Right lobe of liver (tissue), 6 donors: ENCODE results near the gene CDC37. TPM values are rescaled to one million over a fixed set of nuclear protein-coding genes. Genes with fewer than 3 reads are reported as not detected.

Experiments
- ATAC-seq, 4 donors: fragments of 200-7000 bp; cut with Tn5 transposase; one replicate each; pipeline ENCODE4 v1.9.1; 2020; ENCODE audit warnings: mild to moderate bottlenecking in 4 of 4, moderate library complexity in 4 of 4
- DNase-seq, 3 donors: peaks; one replicate each; pipeline ENCODE4 v3.0.0-alpha.2; 2020
- H3K27ac ChIP-seq, 3 donors: fragments of 200-600 bp; one replicate each; pipeline ENCODE4 v1.8.0; 2022
- H3K27me3 ChIP-seq, 2 donors: fragments of 200-600 bp; one replicate each; pipeline ENCODE4 v1.8.0; 2022
- H3K36me3 ChIP-seq, 4 donors: fragments of 200-600 bp; sonication (generic) in 1 of 4; one replicate each; pipeline versions ENCODE4 v1.5.1 to v1.8.0; 2017 to 2022; ENCODE audit warnings: control low read depth in 1 of 4
- H3K4me1 ChIP-seq, 4 donors: fragments of 200-600 bp; sonication (generic) in 1 of 4; one replicate each; pipeline versions ENCODE4 v1.5.1 to v1.8.0; 2017 to 2022; ENCODE audit warnings: control low read depth in 1 of 4
- H3K4me3 ChIP-seq, 3 donors: fragments of 200-600 bp; one replicate each; pipeline ENCODE4 v1.8.0; 2022
- H3K9me3 ChIP-seq, 4 donors: fragments of 200-600 bp; sonication (generic) in 1 of 4; one replicate each; pipeline versions ENCODE4 v1.5.1 to v1.8.0; 2017 to 2022; ENCODE audit warnings: control low read depth in 1 of 4
- POLR2A ChIP-seq: fragments of 450-650 bp; IDR thresholded peaks from one replicate; pipeline ENCODE4 v1.6.1; 2017; ENCODE audit warnings: antibody characterized with exemption, mild to moderate bottlenecking
- WGBS: methylation state at CpG from one replicate; pipeline ENCODE4 v1.1.6; 2018; ENCODE audit warnings: low coverage, low lambda C conversion rate; ENCODE audit not compliant: insufficient coverage; ENCODE audit errors: missing lambda C conversion rate; 5-methylcytosine and 5-hydroxymethylcytosine counted together
- intact Hi-C, 2 donors: fragments of 100-400 bp; cut with DNase I; formaldehyde crosslinking; loops; one replicate each; pipeline versions ENCODE4 v1.11.2 to v1.14.1; 2022
- long read RNA-seq: library from polyadenylated mRNA; unstranded; transcript quantifications from one replicate; pipeline ENCODE4 v2.0.0, GENCODE V29; 2019
- total RNA-seq, 6 experiments: library from RNA; depleted of rRNA in 2 of 6; stranded (reverse); fragments of >200 nt in 2 of 6; fragmentation: NEBNext Ultra II Directional in 3 of 6; extraction: Animal tissue kit (Norgen Biotek cat#: 25700) in 3 of 6; gene quantifications; one replicate each; pipeline versions ENCODE4 v1.1.0 to v1.2.4, GENCODE V29; 2016 to 2023
- TF ChIP-seq, protein P1 (sequence below), 4 donors: fragments of 200-600 bp in 3 of 4; fragments of 450-650 bp in 1 of 4; IDR thresholded peaks; one replicate each; pipeline versions ENCODE4 v1.5.1 to v1.8.0; 2016 to 2022; ENCODE audit warnings: antibody characterized with exemption in 4 of 4, mild to moderate bottlenecking in 2 of 4
- donor health status: DM: no; HTN: yes; CAD: no.
- donor health status: DM: no; HTN: no; CAD: no.
- donor health status: DM: no; HTN: no; CAD: no.
- donor health status: DM: no; HTN: yes; CAD: no.
- donor health status: DM: no; HTN: yes; CAD: no.

Gene CDC37
- total RNA-seq, result 10 to 100 TPM; 39.6 to 74.9 (median 50.1) TPM
- long read RNA-seq, transcript CDC37-201 (8 exons, 1,608 nt), result major isoform, 14 of 21 reads
- long read RNA-seq, partial matches to known transcripts, result 3 of 21 reads
- long read RNA-seq, other reads (novel, unspliced or antisense), result 0 of 21 reads

GRCh38 chr19:10403137-10404021 is at the start of gene CDC37:
Gene CDC37, minus strand, starts transcription at chr19:10403542. Its CDS starts 63 bp downstream, at chr19:10403479.
- peaks cover 0 to 22% (median 7%) of the 10 kb centered on the region in 4 donors for H3K4me1 ChIP-seq
- no peaks in the 10 kb centered on the region for H3K9me3 ChIP-seq
- H3K36me3 ChIP-seq, result no peaks in the 10 kb centered on the region
- peak within 1 kb of the TSS; percentile 56 to 91 (median 91) for H3K4me3 ChIP-seq
- TF ChIP-seq POLR2A, result peak; percentile 86
- TF ChIP-seq, protein P1, sequence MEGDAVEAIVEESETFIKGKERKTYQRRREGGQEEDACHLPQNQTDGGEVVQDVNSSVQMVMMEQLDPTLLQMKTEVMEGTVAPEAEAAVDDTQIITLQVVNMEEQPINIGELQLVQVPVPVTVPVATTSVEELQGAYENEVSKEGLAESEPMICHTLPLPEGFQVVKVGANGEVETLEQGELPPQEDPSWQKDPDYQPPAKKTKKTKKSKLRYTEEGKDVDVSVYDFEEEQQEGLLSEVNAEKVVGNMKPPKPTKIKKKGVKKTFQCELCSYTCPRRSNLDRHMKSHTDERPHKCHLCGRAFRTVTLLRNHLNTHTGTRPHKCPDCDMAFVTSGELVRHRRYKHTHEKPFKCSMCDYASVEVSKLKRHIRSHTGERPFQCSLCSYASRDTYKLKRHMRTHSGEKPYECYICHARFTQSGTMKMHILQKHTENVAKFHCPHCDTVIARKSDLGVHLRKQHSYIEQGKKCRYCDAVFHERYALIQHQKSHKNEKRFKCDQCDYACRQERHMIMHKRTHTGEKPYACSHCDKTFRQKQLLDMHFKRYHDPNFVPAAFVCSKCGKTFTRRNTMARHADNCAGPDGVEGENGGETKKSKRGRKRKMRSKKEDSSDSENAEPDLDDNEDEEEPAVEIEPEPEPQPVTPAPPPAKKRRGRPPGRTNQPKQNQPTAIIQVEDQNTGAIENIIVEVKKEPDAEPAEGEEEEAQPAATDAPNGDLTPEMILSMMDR (IDR thresholded peaks at IDR 0.05), result no peak
- 1% methylated on average over 17 of the region's 69 CpGs for whole genome bisulfite sequencing
- ATAC-seq (peak; percentile 93 to 96 (median 94)), DNase-seq (peak; percentile 97)
- no peaks in the 10 kb centered on the region for H3K27me3 ChIP-seq
- H3K27ac ChIP-seq, result peak within 1 kb of the TSS; percentile 13 to 63 (median 52)
- intact Hi-C loops, result no loop called here

DNA sequence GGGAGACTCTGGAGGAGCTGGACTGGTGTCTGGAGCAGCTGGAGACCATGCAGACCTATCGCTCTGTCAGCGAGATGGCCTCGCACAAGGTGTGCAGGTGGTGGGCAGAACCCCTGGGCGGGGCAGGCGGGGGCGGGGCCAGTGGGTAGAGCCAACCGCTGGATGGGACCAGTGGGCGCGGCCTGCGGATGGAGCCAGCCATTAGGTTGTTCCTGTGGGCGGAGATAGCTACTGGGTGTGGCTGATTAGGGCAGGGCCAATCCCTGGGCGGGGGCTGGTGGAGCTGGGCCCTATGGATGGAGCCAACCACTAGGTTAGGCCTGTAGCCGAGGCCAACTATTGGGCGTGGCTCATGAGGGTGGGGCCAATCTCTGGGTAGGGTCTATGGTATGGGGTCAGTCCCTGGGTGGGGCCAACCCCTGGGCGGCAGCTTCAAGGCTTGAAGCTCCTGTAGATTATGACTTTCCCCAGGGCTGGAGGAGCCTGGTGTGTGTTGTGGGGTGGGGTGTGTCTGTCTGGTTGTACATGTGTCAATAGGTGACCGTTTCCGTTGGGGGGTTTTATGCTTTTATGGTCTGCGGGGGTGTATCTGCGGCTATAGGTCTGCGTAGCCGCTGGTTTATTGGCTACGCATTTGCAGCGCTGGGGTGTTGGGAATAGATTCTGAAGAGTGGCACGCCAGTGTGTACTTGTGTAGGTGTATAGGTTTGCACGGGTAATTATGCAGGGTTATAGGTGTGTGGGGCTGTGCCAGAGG is 47.7 kb upstream of the CDC37 start:
- Histone ChIP-seq H3K27ac (no peak overlapping the region), H3K36me3 (no peaks in the 10 kb centered on the region), H3K9me3 (no peaks in the 10 kb centered on the region), H3K4me3 (no peak overlapping the region), H3K4me1 (no peaks in the 10 kb centered on the region), H3K27me3 (no peaks in the 10 kb centered on the region)
- ATAC-seq, result peak in 1 of 4 donors; percentile 7
- WGBS, result 91% methylated on average over 8 of the region's 25 CpGs
- intact Hi-C loops, result no loop called here
- no peak for DNase-seq
- no peak for TF ChIP-seq POLR2A
- TF ChIP-seq, protein P1 (IDR thresholded peaks at IDR 0.05), result no peak

GRCh38 chr19:10450191-10450852 is 47.0 kb upstream of the CDC37 start:
- 100% methylated on average over 2 of the region's 14 CpGs for whole genome bisulfite sequencing

GRCh38 chr19:10449037-10449436 is 45.7 kb upstream of the CDC37 start:
- Histone ChIP-seq H3K36me3 (no peaks in the 10 kb centered on the region), H3K4me1 (no peaks in the 10 kb centered on the region), H3K4me3 (no peak overlapping the region), H3K27ac (no peak overlapping the region), H3K27me3 (no peaks in the 10 kb centered on the region), H3K9me3 (no peaks in the 10 kb centered on the region)
- DNase-seq (no peak), ATAC-seq (no peak)
- WGBS, result 73% methylated on average over 2 of the region's 7 CpGs
- intact Hi-C loops, result no loop called here
- no peak for TF ChIP-seq POLR2A
- TF ChIP-seq, protein P1 (IDR thresholded peaks at IDR 0.05), result no peak

More at GRCh38 chr19:10450191-10450852, 47.0 kb upstream of the CDC37 start:
- no peak for DNase-seq
- no peaks in the 10 kb centered on the region for H3K27me3 ChIP-seq
- intact Hi-C loops, result no loop called here
- ATAC-seq, result no peak
- no peak overlapping the region for H3K27ac ChIP-seq
- no peak for TF ChIP-seq POLR2A
- TF ChIP-seq, protein P1 (IDR thresholded peaks at IDR 0.05), result no peak
- H3K36me3 ChIP-seq, result no peaks in the 10 kb centered on the region
- no peak overlapping the region for H3K4me3 ChIP-seq
- no peaks in the 10 kb centered on the region for H3K9me3 ChIP-seq
- no peaks in the 10 kb centered on the region for H3K4me1 ChIP-seq
